SKM-1 treated with dmso at 0.1 percent for 144 hours (cell line): Measurements from ENCODE around the gene EPS8L3.
"Not testable (repeated sequence)": the region's sequence is repeated elsewhere in the genome, so short reads cannot be mapped to it uniquely, and the experiment has no call there.

Experiments used
- DNase-seq: peaks from one replicate; lab custom pipeline; 2025; ENCODE audit not compliant: unreplicated experiment; lab: John Stamatoyannopoulos, UW

EPS8L3 gene

GRCh38 chr1:109763646-109764415 lies at the start of gene EPS8L3:
Gene EPS8L3, minus strand, starts transcription at chr1:109763923. Its CDS starts 2,174 bp downstream, at chr1:109761749.
- DNase-seq: no peak

- DNase-seq: no peak
Observed at GRCh38 chr1:109812691-109813393, 49.1 kb upstream of the EPS8L3 start.

GRCh38 chr1:109808703-109809102 lies 45.0 kb upstream of the EPS8L3 start:
- no peak for DNase-seq

- no peak for DNase-seq
Observed at GRCh38 chr1:109807822-109808680, 44.3 kb upstream of the EPS8L3 start.

- no peak for DNase-seq
Observed at GRCh38 chr1:109807402-109807801, 43.7 kb upstream of the EPS8L3 start.

GRCh38 chr1:109806733-109807400 lies 43.1 kb upstream of the EPS8L3 start:
- DNase-seq: no peak

GRCh38 chr1:109805486-109806165 lies 41.9 kb upstream of the EPS8L3 start:
- DNase-seq: no peak

GRCh38 chr1:109804660-109805059 lies 40.9 kb upstream of the EPS8L3 start:
- DNase-seq: no peak

- no peak for DNase-seq
Observed at GRCh38 chr1:109803901-109804331, 40.2 kb upstream of the EPS8L3 start.

GRCh38 chr1:109802901-109803561 lies 39.3 kb upstream of the EPS8L3 start:
- no peak for DNase-seq

GRCh38 chr1:109802136-109802900 lies 38.6 kb upstream of the EPS8L3 start:
- DNase-seq: no peak

- DNase-seq: no peak
Observed at GRCh38 chr1:109801791-109802135, 38.0 kb upstream of the EPS8L3 start.

- DNase-seq: no peak
Observed at GRCh38 chr1:109800291-109800690, 36.6 kb upstream of the EPS8L3 start.

- no peak for DNase-seq
Observed at GRCh38 chr1:109799445-109799844, 35.7 kb upstream of the EPS8L3 start.

- DNase-seq: not testable (repeated sequence)
Observed at GRCh38 chr1:109797303-109797595, 33.5 kb upstream of the EPS8L3 start.

GRCh38 chr1:109796484-109797302 lies 33.0 kb upstream of the EPS8L3 start:
- DNase-seq: no peak

- no peak for DNase-seq
Observed at GRCh38 chr1:109794319-109795132, 30.8 kb upstream of the EPS8L3 start.
